Glutamatergic neuron (in vitro differentiated cells): ENCODE data around the gene PCDH9. TPM values are rescaled to one million over a fixed set of nuclear protein-coding genes. Genes with fewer than 3 reads are reported as not detected.

Experiments
- DNase-seq: peaks from one replicate; pipeline ENCODE4 v3.0.0; 2022
- H3K27ac Mint-ChIP-seq: one replicate; pipeline ENCODE4 v1.8.0; 2020; ENCODE audit warnings: mild to moderate bottlenecking, mixed read lengths, inconsistent platforms; ENCODE audit not compliant: unreplicated experiment
- H3K27me3 Mint-ChIP-seq: one replicate; pipeline ENCODE4 v1.8.0; 2020; ENCODE audit warnings: mild to moderate bottlenecking, moderate library complexity, mixed read lengths, inconsistent platforms; ENCODE audit not compliant: unreplicated experiment
- H3K36me3 Mint-ChIP-seq: one replicate; pipeline ENCODE4 v1.8.0; 2020; ENCODE audit warnings: mild to moderate bottlenecking, mixed read lengths, inconsistent platforms; ENCODE audit not compliant: unreplicated experiment
- H3K4me1 Mint-ChIP-seq: one replicate; pipeline ENCODE4 v1.8.0; 2020; ENCODE audit warnings: mild to moderate bottlenecking, low read depth, mixed read lengths, inconsistent platforms; ENCODE audit not compliant: unreplicated experiment
- H3K4me3 Mint-ChIP-seq: one replicate; pipeline ENCODE4 v1.8.0; 2020; ENCODE audit warnings: mild to moderate bottlenecking, mixed read lengths, inconsistent platforms; ENCODE audit not compliant: unreplicated experiment
- H3K9me3 Mint-ChIP-seq: one replicate; pipeline ENCODE4 v1.8.0; 2020; ENCODE audit warnings: mild to moderate bottlenecking, moderate library complexity, mixed read lengths, inconsistent platforms; ENCODE audit not compliant: unreplicated experiment
- total RNA-seq: library from RNA; stranded (reverse); fragmentation: NEBNext Ultra II Directional; extraction: Animal tissue kit (Norgen Biotek cat#: 25700); gene quantifications from one replicate; pipeline ENCODE4 v1.2.1, GENCODE V29; 2021; ENCODE audit not compliant: unreplicated experiment
- TF ChIP-seq, protein P1 (sequence below): fragments of 200-600 bp; sonication (generic); IDR thresholded peaks from one replicate; pipeline ENCODE4 v1.5.0; 2021; ENCODE audit not compliant: partially characterized antibody, unreplicated experiment

Gene PCDH9
- total RNA-seq, 1 donor from 2014 or later = 43.3 TPM

DNA sequence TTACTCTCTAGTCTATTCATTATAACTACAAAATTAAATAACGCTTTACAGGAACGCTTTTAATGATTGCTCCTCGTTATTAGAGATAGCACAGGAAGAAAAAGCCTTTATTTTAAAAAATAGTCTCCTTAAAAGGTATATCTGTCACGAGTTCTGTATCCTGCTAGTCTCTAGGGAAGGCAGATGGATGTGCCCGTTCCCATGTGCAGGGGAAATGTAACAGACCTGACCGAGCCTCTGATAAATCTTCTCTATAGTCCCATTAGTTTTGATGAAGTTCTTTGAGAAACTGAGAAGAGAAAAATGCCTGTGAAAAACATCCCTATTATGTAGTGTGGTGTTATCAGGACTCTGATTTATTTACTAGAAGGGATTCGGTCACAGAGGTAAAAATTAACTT lies 226.4 kb downstream of the PCDH9 start:
- TF ChIP-seq, protein P1, sequence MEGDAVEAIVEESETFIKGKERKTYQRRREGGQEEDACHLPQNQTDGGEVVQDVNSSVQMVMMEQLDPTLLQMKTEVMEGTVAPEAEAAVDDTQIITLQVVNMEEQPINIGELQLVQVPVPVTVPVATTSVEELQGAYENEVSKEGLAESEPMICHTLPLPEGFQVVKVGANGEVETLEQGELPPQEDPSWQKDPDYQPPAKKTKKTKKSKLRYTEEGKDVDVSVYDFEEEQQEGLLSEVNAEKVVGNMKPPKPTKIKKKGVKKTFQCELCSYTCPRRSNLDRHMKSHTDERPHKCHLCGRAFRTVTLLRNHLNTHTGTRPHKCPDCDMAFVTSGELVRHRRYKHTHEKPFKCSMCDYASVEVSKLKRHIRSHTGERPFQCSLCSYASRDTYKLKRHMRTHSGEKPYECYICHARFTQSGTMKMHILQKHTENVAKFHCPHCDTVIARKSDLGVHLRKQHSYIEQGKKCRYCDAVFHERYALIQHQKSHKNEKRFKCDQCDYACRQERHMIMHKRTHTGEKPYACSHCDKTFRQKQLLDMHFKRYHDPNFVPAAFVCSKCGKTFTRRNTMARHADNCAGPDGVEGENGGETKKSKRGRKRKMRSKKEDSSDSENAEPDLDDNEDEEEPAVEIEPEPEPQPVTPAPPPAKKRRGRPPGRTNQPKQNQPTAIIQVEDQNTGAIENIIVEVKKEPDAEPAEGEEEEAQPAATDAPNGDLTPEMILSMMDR = no peak
- H3K4me3 Mint-ChIP-seq = no peak overlapping the region
- peak; percentile 24 for DNase-seq

DNA sequence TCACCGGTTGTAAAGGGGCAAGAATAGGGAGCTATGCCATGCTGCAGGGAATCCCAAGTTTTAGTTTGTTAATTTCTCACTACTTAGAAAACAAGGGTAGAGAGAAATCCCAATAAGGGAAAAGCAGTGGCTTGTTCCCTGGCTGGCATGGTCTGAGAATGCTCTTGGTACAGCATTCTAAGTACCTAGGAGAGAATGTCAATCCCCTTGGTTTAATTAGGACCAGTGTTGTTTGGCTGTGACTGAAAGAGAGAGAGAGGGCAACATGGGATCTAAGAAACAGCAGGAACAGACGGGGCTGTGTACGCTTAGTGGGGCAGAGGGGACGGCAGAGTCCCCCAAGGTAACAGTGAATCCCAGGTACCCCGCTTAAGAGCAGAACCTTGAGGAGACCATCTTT lies 228.8 kb downstream of the PCDH9 start:
- H3K4me1 Mint-ChIP-seq = peaks cover 18% of the 10 kb centered on the region
- TF ChIP-seq, protein P1 = no peak
- no peaks in the 10 kb centered on the region for H3K9me3 Mint-ChIP-seq
- no peaks in the 10 kb centered on the region for H3K36me3 Mint-ChIP-seq
- no peaks in the 10 kb centered on the region for H3K27me3 Mint-ChIP-seq
- peak overlapping the region; percentile 10 for H3K27ac Mint-ChIP-seq
- no peak for DNase-seq
- no peak overlapping the region for H3K4me3 Mint-ChIP-seq

More for the DNA sequence above, 226.4 kb downstream of the PCDH9 start:
- H3K36me3 Mint-ChIP-seq = no peaks in the 10 kb centered on the region
- H3K9me3 Mint-ChIP-seq = no peaks in the 10 kb centered on the region
- peak overlapping the region; percentile 73 for H3K27ac Mint-ChIP-seq
- H3K4me1 Mint-ChIP-seq = peaks cover 22% of the 10 kb centered on the region
- H3K27me3 Mint-ChIP-seq = no peaks in the 10 kb centered on the region

DNA sequence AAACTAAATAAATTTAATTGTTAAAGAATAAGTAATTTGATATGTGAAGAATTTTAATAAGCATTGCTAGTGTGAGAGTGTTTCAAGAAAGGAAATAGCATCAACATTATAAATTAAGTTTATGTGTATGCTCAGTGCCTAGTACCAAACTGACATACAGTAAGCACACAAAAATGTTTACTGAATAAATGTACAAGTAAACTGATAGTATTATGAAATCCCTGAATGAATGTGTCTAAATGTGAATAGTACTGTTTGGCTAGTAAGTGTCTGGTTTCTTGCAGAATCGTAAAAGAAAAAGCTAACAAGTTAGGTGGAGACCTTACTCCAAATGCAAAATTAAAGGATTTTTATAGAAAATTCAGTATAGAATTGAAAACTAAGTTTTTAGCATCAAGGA lies 233.6 kb downstream of the PCDH9 start:
- H3K36me3 Mint-ChIP-seq = no peaks in the 10 kb centered on the region
- no peak overlapping the region for H3K4me3 Mint-ChIP-seq
- TF ChIP-seq, protein P1 = no peak
- peaks cover 31% of the 10 kb centered on the region for H3K4me1 Mint-ChIP-seq
- no peak for DNase-seq
- no peaks in the 10 kb centered on the region for H3K9me3 Mint-ChIP-seq
- H3K27ac Mint-ChIP-seq = no peak overlapping the region
- no peaks in the 10 kb centered on the region for H3K27me3 Mint-ChIP-seq

DNA sequence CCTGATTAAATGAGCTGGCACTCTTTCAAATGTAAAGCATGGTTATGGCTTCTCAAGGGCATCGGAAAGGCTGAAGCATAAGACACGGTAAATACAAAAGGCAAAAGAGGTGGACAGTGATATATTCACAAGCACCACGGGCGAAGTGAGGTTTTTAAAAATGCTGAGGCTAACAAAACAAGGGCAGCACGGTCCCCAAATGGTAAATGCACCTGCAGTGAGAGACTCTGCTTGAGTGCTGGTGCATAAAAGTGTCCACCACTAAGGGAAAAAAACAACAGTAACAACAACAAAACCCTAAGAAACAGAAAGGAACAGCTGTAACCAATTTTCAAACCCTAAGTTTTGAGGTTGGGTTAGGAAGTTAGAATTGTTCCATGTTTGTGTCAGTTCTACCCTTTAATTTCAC lies 234.9 kb downstream of the PCDH9 start:
- Mint-ChIP-seq H3K27ac (peak overlapping the region; percentile 71), H3K9me3 (no peaks in the 10 kb centered on the region), H3K4me1 (peaks cover 23% of the 10 kb centered on the region), H3K27me3 (no peaks in the 10 kb centered on the region), H3K4me3 (no peak overlapping the region), H3K36me3 (no peaks in the 10 kb centered on the region)
- TF ChIP-seq, protein P1 = no peak
- DNase-seq = no peak

DNA sequence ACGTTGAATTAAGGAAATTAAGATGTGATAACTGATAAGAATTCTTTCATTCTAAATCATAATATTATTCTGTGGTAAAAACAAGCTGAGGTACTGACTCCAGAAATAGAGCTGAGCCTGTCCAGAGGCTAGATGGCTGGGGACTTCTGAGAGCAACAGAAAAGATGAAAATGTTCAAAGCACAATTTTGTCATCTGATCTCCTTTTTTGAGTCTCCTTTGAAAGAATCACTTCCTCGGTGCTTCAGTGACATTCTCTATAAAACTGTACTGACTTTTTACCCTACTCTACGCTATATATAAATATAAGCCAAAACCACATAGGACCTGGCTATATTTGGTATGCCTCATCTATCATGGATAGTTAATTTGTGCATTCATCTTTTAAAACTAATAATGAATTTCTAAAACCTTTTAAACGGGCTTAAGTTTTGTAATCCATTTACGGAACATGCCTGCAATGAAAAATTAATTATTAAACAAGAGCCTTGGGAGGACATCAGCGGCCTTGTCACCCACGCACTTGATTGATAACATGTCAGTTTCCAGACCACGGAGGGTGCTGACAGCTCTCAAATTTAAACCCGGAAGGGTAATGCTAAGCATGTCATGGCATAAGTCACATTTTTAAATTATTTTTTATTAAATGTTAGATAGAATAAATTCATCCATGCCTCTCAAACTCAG lies 235.5 kb downstream of the PCDH9 start:
- Mint-ChIP-seq H3K4me1 (peaks cover 23% of the 10 kb centered on the region), H3K27ac (peak overlapping the region; percentile 72), H3K4me3 (no peak overlapping the region), H3K36me3 (no peaks in the 10 kb centered on the region), H3K9me3 (no peaks in the 10 kb centered on the region), H3K27me3 (no peaks in the 10 kb centered on the region)
- no peak for DNase-seq
- TF ChIP-seq, protein P1 = peak; percentile 4
